ENCODE results near the gene PPIA. TPM values are rescaled to one million over a fixed set of nuclear protein-coding genes. Genes with fewer than 3 reads are reported as not detected.

The PPIA gene
- total and polyA plus RNA-seq, 9 donors, result 718 to 1,341 (median 860) TPM

GRCh38 chr7:44762300-44762699, 34.2 kb upstream of the PPIA start:
- Histone ChIP-seq H3K27me3 (ENCODE audit: control insufficient read depth, insufficient read depth, low read length) (no peaks in the 10 kb centered on the region), H3K27ac (ENCODE audit: low read length) (no peak overlapping the region), H3K4me1 (ENCODE audit: control insufficient read depth, insufficient read depth, low read length) (peaks cover 29% of the 10 kb centered on the region), H3K9me3 (replicated peaks; ENCODE audit: control insufficient read depth, low read depth, low read length) (no peaks in the 10 kb centered on the region), H3K36me3 (ENCODE audit: control insufficient read depth, insufficient read depth, low read length) (peaks cover 88% of the 10 kb centered on the region), H3K4me3 (ENCODE audit: low read length) (no peak overlapping the region)
- WGBS (ENCODE audit: insufficient coverage), result 80% methylated on average over 8 of the region's 9 CpGs
- DNase-seq, result no peak

- Histone ChIP-seq H3K4me3 (ENCODE audit: low read length) (no peak overlapping the region), H3K9me3 (replicated peaks; ENCODE audit: control insufficient read depth, low read depth, low read length) (no peaks in the 10 kb centered on the region), H3K27me3 (ENCODE audit: control insufficient read depth, insufficient read depth, low read length) (no peaks in the 10 kb centered on the region), H3K4me1 (ENCODE audit: control insufficient read depth, insufficient read depth, low read length) (peaks cover 29% of the 10 kb centered on the region), H3K27ac (ENCODE audit: low read length) (no peak overlapping the region), H3K36me3 (ENCODE audit: control insufficient read depth, insufficient read depth, low read length) (peaks cover 91% of the 10 kb centered on the region)
- WGBS (ENCODE audit: insufficient coverage), result 93% methylated on average over 18 of the region's 20 CpGs
- DNase-seq, result no peak
Observed at GRCh38 chr7:44762726-44763522, 33.6 kb upstream of the PPIA start.

GRCh38 chr7:44764081-44764480, 32.4 kb upstream of the PPIA start:
- no peak overlapping the region for H3K4me3 ChIP-seq (ENCODE audit: low read length)
- peaks cover 39% of the 10 kb centered on the region for H3K4me1 ChIP-seq (ENCODE audit: control insufficient read depth, insufficient read depth, low read length)
- no peak for DNase-seq
- WGBS (ENCODE audit: insufficient coverage), result 84% methylated on average over 2 of the region's 6 CpGs
- peaks cover 85% of the 10 kb centered on the region for H3K36me3 ChIP-seq (ENCODE audit: control insufficient read depth, insufficient read depth, low read length)
- H3K9me3 ChIP-seq (replicated peaks; ENCODE audit: control insufficient read depth, low read depth, low read length), result no peaks in the 10 kb centered on the region
- H3K27me3 ChIP-seq (ENCODE audit: control insufficient read depth, insufficient read depth, low read length), result no peaks in the 10 kb centered on the region
- H3K27ac ChIP-seq (ENCODE audit: low read length), result no peak overlapping the region

- H3K4me1 ChIP-seq (ENCODE audit: control insufficient read depth, insufficient read depth, low read length), result peaks cover 48% of the 10 kb centered on the region
- DNase-seq, result no peak
Observed at GRCh38 chr7:44764665-44765578, 31.6 kb upstream of the PPIA start.

GRCh38 chr7:44765579-44766415, 30.7 kb upstream of the PPIA start:
- Histone ChIP-seq H3K27me3 (ENCODE audit: control insufficient read depth, insufficient read depth, low read length) (no peaks in the 10 kb centered on the region), H3K27ac (ENCODE audit: low read length) (no peak overlapping the region), H3K4me1 (ENCODE audit: control insufficient read depth, insufficient read depth, low read length) (peaks cover 55% of the 10 kb centered on the region), H3K4me3 (ENCODE audit: low read length) (no peak overlapping the region), H3K36me3 (ENCODE audit: control insufficient read depth, insufficient read depth, low read length) (peaks cover 68% of the 10 kb centered on the region), H3K9me3 (replicated peaks; ENCODE audit: control insufficient read depth, low read depth, low read length) (no peaks in the 10 kb centered on the region)
- WGBS (ENCODE audit: insufficient coverage), result 95% methylated on average over 13 of the region's 17 CpGs
- no peak for DNase-seq

More at GRCh38 chr7:44764665-44765578, 31.6 kb upstream of the PPIA start:
- H3K27ac ChIP-seq (ENCODE audit: low read length), result no peak overlapping the region
- H3K4me3 ChIP-seq (ENCODE audit: low read length), result no peak overlapping the region
- WGBS (ENCODE audit: insufficient coverage), result 84% methylated on average over 16 of the region's 22 CpGs
- H3K36me3 ChIP-seq (ENCODE audit: control insufficient read depth, insufficient read depth, low read length), result peaks cover 77% of the 10 kb centered on the region
- no peaks in the 10 kb centered on the region for H3K27me3 ChIP-seq (ENCODE audit: control insufficient read depth, insufficient read depth, low read length)
- no peaks in the 10 kb centered on the region for H3K9me3 ChIP-seq (replicated peaks; ENCODE audit: control insufficient read depth, low read depth, low read length)

GRCh38 chr7:44766416-44766801, 30.1 kb upstream of the PPIA start:
- 89% methylated on average over 9 of the region's 11 CpGs for WGBS (ENCODE audit: insufficient coverage)
- peaks cover 62% of the 10 kb centered on the region for H3K36me3 ChIP-seq (ENCODE audit: control insufficient read depth, insufficient read depth, low read length)

GRCh38 chr7:44767134-44767911, 29.2 kb upstream of the PPIA start:
- no peak for DNase-seq
- Histone ChIP-seq H3K4me3 (ENCODE audit: low read length) (no peak overlapping the region), H3K27me3 (ENCODE audit: control insufficient read depth, insufficient read depth, low read length) (no peaks in the 10 kb centered on the region), H3K36me3 (ENCODE audit: control insufficient read depth, insufficient read depth, low read length) (peaks cover 56% of the 10 kb centered on the region), H3K4me1 (ENCODE audit: control insufficient read depth, insufficient read depth, low read length) (peaks cover 53% of the 10 kb centered on the region), H3K9me3 (replicated peaks; ENCODE audit: control insufficient read depth, low read depth, low read length) (no peaks in the 10 kb centered on the region), H3K27ac (ENCODE audit: low read length) (peak overlapping the region; percentile 95)
- WGBS (ENCODE audit: insufficient coverage), result 55% methylated on average over 17 of the region's 19 CpGs

More at GRCh38 chr7:44766416-44766801, 30.1 kb upstream of the PPIA start:
- Histone ChIP-seq H3K27ac (ENCODE audit: low read length) (no peak overlapping the region), H3K4me3 (ENCODE audit: low read length) (no peak overlapping the region), H3K9me3 (replicated peaks; ENCODE audit: control insufficient read depth, low read depth, low read length) (no peaks in the 10 kb centered on the region), H3K4me1 (ENCODE audit: control insufficient read depth, insufficient read depth, low read length) (peaks cover 55% of the 10 kb centered on the region), H3K27me3 (ENCODE audit: control insufficient read depth, insufficient read depth, low read length) (no peaks in the 10 kb centered on the region)
- DNase-seq, result no peak

GRCh38 chr7:44767912-44768627, 28.4 kb upstream of the PPIA start:
- no peaks in the 10 kb centered on the region for H3K9me3 ChIP-seq (replicated peaks; ENCODE audit: control insufficient read depth, low read depth, low read length)
- peak overlapping the region; percentile 95 for H3K27ac ChIP-seq (ENCODE audit: low read length)
- H3K27me3 ChIP-seq (ENCODE audit: control insufficient read depth, insufficient read depth, low read length), result no peaks in the 10 kb centered on the region
- DNase-seq, result peak; percentile 97
- H3K4me3 ChIP-seq (ENCODE audit: low read length), result no peak overlapping the region
- peaks cover 45% of the 10 kb centered on the region for H3K4me1 ChIP-seq (ENCODE audit: control insufficient read depth, insufficient read depth, low read length)
- H3K36me3 ChIP-seq (ENCODE audit: control insufficient read depth, insufficient read depth, low read length), result peaks cover 49% of the 10 kb centered on the region
- 15% methylated on average over 6 of the region's 12 CpGs for WGBS (ENCODE audit: insufficient coverage)

All from muscle of leg (tissue), 11 donors.